K562 (cell line): Measurements from ENCODE around the gene RPL35. TPM values are rescaled to one million over a fixed set of nuclear protein-coding genes. Genes with fewer than 3 reads are reported as not detected.
A peak's percentile ranks its signal among the peaks of the same experiment; 100 is the strongest.

Experiments
- ETV5 ChIP-seq: sonication (generic); formaldehyde crosslinking; IDR thresholded peaks from 2 replicates; pipeline ENCODE4 v1.4.0; 2020; ENCODE audit warnings: low read depth, mild to moderate bottlenecking, missing genetic modification reagents
- NR2C1 ChIP-seq, 2 experiments: fragments of 450-650 bp; IDR thresholded peaks; 2 replicates each; pipeline ENCODE4 v1.6.1; 2017; ENCODE audit warnings: mild to moderate bottlenecking in 2 of 2, antibody characterized with exemption in 1 of 2, inconsistent platforms in 1 of 2, missing compliant biosample characterization in 1 of 2, missing genetic modification characterization in 1 of 2
- TOE1 ChIP-seq, 2 experiments: fragments of 450-650 bp in 1 of 2; sonication (generic) in 1 of 2; formaldehyde crosslinking in 1 of 2; IDR thresholded peaks; 2 replicates each; pipeline versions ENCODE4 v1.7.1 to v1.8.0; 2016 to 2022; ENCODE audit warnings: borderline replicate concordance in 2 of 2, mild to moderate bottlenecking in 2 of 2, antibody characterized with exemption in 1 of 2, inconsistent platforms in 1 of 2, low read depth in 1 of 2, missing genetic modification reagents in 1 of 2, moderate library complexity in 1 of 2
- polyA plus RNA-seq, 8 experiments: library from polyadenylated mRNA; depleted of rRNA in 4 of 8; stranded (reverse) in 5 of 8; unstranded in 3 of 8; fragments of >200 nt; fragmentation: Nextera tagmentation in 2 of 8; fragmentation: Illumina TruSeq in 1 of 8; extraction: Ambion mirVana in 2 of 8; extraction: Trizol in 1 of 8; gene quantifications; 2 replicates each; pipeline versions ENCODE4 v1.2.1 to v1.2.3, GENCODE V29; 2011 to 2014; ENCODE audit warnings: inconsistent platforms in 1 of 8, missing spikeins in 1 of 8
- total RNA-seq, 7 experiments: library from RNA; depleted of rRNA in 6 of 7; stranded (reverse); fragments of >200 nt in 6 of 7; fragmentation: Illumina TruSeq in 2 of 7; extraction: Trizol in 2 of 7; gene quantifications; 2 replicates each; pipeline versions ENCODE4 v1.2.1 to v1.2.3, GENCODE V29; 2011 to 2021; ENCODE audit warnings: low replicate concordance in 1 of 7
- TF ChIP-seq, protein P1 (sequence below): sonication (generic); formaldehyde crosslinking; IDR thresholded peaks from 2 replicates; pipeline ENCODE4 v1.8.1; 2023; ENCODE audit warnings: mild to moderate bottlenecking, missing genetic modification reagents
- TF ChIP-seq, protein P2 (sequence below), 2 experiments: fragments of 250-450 bp in 1 of 2; fragments of 450-650 bp in 1 of 2; sonication (Bioruptor Pico) in 1 of 2; IDR thresholded peaks; 2 replicates each; pipeline versions ENCODE4 v1.6.1 to v1.8.0; 2016 to 2021; ENCODE audit warnings: mild to moderate bottlenecking in 2 of 2, moderate library complexity in 2 of 2, missing compliant biosample characterization in 1 of 2, missing genetic modification characterization in 1 of 2

The RPL35 gene
- total and polyA plus RNA-seq, 9 of the 15 experiments (the other 6 are each of a cell fraction or from before 2014, with no cell fraction given): 1,755 to 5,101 (median 3,405) TPM

DNA sequence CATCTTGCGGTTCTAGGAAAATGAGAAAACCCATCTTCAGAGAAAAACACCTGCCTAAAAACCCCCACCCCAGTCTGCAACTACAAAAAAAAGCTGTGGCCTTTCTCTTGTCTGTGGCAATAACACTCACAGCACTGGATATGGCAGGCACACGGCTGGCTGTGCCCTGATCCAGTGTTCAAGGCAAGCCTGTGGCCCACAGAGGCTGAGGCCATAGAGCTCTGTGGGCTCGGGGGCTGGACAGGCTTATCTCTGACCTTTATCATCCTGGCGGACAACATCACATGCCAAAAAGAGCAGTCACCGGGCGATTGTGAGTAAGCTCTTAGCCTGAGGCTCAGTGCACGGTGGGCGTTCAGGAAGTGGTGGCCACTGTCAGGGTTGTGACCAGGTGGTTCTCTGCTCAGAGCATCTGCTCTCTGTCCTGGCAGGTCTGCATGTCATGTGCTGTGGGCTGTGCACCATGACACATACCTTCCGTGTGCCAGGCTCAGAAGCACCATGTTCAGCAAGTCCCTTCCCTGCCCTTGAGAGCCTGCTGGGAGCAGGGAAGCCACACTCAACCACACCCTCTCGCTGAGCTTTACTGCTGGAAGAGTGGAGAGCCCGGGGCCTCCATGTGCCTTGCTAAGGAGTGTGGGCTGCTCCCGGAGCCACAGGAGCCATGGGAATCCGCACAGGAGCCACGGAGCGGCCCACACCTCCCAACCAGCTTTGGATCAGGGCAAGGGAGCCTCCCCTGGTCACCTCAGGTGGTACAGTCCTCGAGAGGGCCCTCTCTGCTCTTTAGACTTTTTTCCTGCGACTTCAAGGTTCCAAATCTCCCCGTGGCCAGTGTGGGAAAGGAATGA is 43.1 kb downstream of the RPL35 start (continued):
- TF ChIP-seq, protein P1, sequence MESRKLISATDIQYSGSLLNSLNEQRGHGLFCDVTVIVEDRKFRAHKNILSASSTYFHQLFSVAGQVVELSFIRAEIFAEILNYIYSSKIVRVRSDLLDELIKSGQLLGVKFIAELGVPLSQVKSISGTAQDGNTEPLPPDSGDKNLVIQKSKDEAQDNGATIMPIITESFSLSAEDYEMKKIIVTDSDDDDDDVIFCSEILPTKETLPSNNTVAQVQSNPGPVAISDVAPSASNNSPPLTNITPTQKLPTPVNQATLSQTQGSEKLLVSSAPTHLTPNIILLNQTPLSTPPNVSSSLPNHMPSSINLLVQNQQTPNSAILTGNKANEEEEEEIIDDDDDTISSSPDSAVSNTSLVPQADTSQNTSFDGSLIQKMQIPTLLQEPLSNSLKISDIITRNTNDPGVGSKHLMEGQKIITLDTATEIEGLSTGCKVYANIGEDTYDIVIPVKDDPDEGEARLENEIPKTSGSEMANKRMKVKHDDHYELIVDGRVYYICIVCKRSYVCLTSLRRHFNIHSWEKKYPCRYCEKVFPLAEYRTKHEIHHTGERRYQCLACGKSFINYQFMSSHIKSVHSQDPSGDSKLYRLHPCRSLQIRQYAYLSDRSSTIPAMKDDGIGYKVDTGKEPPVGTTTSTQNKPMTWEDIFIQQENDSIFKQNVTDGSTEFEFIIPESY (CRISPR knock-in tag): no peak
- TF ChIP-seq TOE1 (IDR thresholded peaks at IDR 0.05; ENCODE audit: borderline replicate concordance): peak; percentile 43; the same call in 1 of the 2 replicates
- no peak for TF ChIP-seq TOE1 (CRISPR knock-in tag; IDR thresholded peaks at IDR 0.05; ENCODE audit: borderline replicate concordance, low read depth)
- TF ChIP-seq NR2C1 (IDR thresholded peaks at IDR 0.05): no peak
- 0 out of 2 replicates have a peak, but pooled peaks have one; percentile 11 for TF ChIP-seq NR2C1 (tag; IDR thresholded peaks at IDR 0.05)
- TF ChIP-seq, protein P2, sequence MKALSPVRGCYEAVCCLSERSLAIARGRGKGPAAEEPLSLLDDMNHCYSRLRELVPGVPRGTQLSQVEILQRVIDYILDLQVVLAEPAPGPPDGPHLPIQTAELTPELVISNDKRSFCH (CRISPR knock-in tag; IDR thresholded peaks at IDR 0.05): no peak
- TF ChIP-seq, protein P2 (tag; IDR thresholded peaks at IDR 0.05): peak; percentile 73; the same call in 1 of the 2 replicates
- peak; percentile 31; the same call in 1 of the 2 replicates for TF ChIP-seq ETV5 (CRISPR knock-in tag)
